ENCODE data around the gene DAPK1.

- TF ChIP-seq, protein P1, sequence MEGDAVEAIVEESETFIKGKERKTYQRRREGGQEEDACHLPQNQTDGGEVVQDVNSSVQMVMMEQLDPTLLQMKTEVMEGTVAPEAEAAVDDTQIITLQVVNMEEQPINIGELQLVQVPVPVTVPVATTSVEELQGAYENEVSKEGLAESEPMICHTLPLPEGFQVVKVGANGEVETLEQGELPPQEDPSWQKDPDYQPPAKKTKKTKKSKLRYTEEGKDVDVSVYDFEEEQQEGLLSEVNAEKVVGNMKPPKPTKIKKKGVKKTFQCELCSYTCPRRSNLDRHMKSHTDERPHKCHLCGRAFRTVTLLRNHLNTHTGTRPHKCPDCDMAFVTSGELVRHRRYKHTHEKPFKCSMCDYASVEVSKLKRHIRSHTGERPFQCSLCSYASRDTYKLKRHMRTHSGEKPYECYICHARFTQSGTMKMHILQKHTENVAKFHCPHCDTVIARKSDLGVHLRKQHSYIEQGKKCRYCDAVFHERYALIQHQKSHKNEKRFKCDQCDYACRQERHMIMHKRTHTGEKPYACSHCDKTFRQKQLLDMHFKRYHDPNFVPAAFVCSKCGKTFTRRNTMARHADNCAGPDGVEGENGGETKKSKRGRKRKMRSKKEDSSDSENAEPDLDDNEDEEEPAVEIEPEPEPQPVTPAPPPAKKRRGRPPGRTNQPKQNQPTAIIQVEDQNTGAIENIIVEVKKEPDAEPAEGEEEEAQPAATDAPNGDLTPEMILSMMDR (IDR thresholded peaks at IDR 0.05), result no peak
- TF ChIP-seq ZFX (IDR thresholded peaks at IDR 0.05; ENCODE audit: borderline replicate concordance), result no peak
These were observed 105.4 kb downstream of the DAPK1 start for GRCh38 chr9:87602933-87603643.

All from 22Rv1 (cell line).